B cell (primary cell): ENCODE data around the gene TMEM94. TPM values are rescaled to one million over a fixed set of nuclear protein-coding genes. Genes with fewer than 3 reads are reported as not detected.

Experiments used
- ATAC-seq: fragments of 200-7000 bp; cut with Tn5 transposase; one replicate; pipeline ENCODE4 v1.10.0; 2021; ENCODE audit warnings: low read depth, mild to moderate bottlenecking, moderate number of reproducible peaks, moderate library complexity
- CTCF ChIA-PET: fragments of 350-600 bp; sonication (Branson Sonifier 250); formaldehyde crosslinking; loops from one replicate; lab custom pipeline; 2021; ENCODE audit warnings: antibody characterized with exemption, inconsistent platforms; lab: Charles Lee
- POLR2A ChIA-PET: fragments of 350-600 bp; sonication (Branson Sonifier 250); formaldehyde crosslinking; loops from one replicate; lab custom pipeline; 2021; ENCODE audit warnings: antibody characterized with exemption; lab: Charles Lee
- DNase-seq: peaks from one replicate; pipeline ENCODE4 v3.0.0; 2013
- H2AFZ ChIP-seq: 2 replicates; pipeline ENCODE4 v1.6.1; 2012; ENCODE audit warnings: mild to moderate bottlenecking, low read depth, low read length; ENCODE audit not compliant: insufficient read depth, poor library complexity, severe bottlenecking
- H3K27ac ChIP-seq, 2 donors: 1 replicate in 1 of 2; 2 replicates in 1 of 2; pipeline ENCODE4 v1.5.1; 2012 to 2013; ENCODE audit warnings: low read length in 2 of 2, mild to moderate bottlenecking in 2 of 2, moderate library complexity in 1 of 2
- H3K27me3 ChIP-seq, 4 experiments: fragments of 200-600 bp in 1 of 4; sonication (generic) in 1 of 4; replicated peaks in 1 of 4; 1 replicate in 2 of 4; 2 replicates in 2 of 4; pipeline versions ENCODE4 v1.6.1 to v1.7.0; 2013 to 2016; ENCODE audit warnings: low read length in 3 of 4, mild to moderate bottlenecking in 2 of 4, mixed read lengths in 1 of 4, moderate library complexity in 1 of 4; ENCODE audit not compliant: insufficient read depth in 4 of 4, control insufficient read depth in 3 of 4; ENCODE audit errors: control extremely low read depth in 1 of 4
- H3K36me3 ChIP-seq, 2 experiments: replicated peaks in 1 of 2; 1 replicate in 1 of 2; 2 replicates in 1 of 2; pipeline versions ENCODE4 v1.6.1 to v1.7.1; 2013; ENCODE audit warnings: low read length in 1 of 2; ENCODE audit not compliant: insufficient read depth in 2 of 2, control insufficient read depth in 1 of 2; ENCODE audit errors: control extremely low read depth in 1 of 2, extremely low read depth in 1 of 2
- H3K4me1 ChIP-seq, 2 donors: fragments of 200-600 bp in 1 of 2; sonication (generic) in 1 of 2; 1 replicate in 1 of 2; 2 replicates in 1 of 2; pipeline versions ENCODE4 v1.5.1 to v1.6.1; 2013 to 2017; ENCODE audit warnings: low read length in 2 of 2; ENCODE audit not compliant: control insufficient read depth in 2 of 2, insufficient read depth in 2 of 2
- H3K4me2 ChIP-seq: replicated peaks from 2 replicates; pipeline ENCODE3; 2012; ENCODE audit warnings: mild to moderate bottlenecking, low read depth, low read length; ENCODE audit not compliant: poor library complexity, severe bottlenecking
- H3K4me3 ChIP-seq, 5 experiments: fragments of 200-600 bp in 1 of 5; sonication (generic) in 1 of 5; 1 replicate in 3 of 5; 2 replicates in 2 of 5; pipeline versions ENCODE4 v1.5.1 to v1.7.0; 2011 to 2016; ENCODE audit warnings: low read length in 4 of 5, mild to moderate bottlenecking in 4 of 5, low read depth in 2 of 5, control low read depth in 1 of 5, moderate library complexity in 1 of 5; ENCODE audit not compliant: insufficient read depth in 1 of 5; ENCODE audit errors: control extremely low read depth in 1 of 5, extremely low read depth in 1 of 5
- H3K79me2 ChIP-seq: fragments of 200-600 bp; sonication (generic); one replicate; pipeline ENCODE4 v1.6.0; 2016; ENCODE audit warnings: low read length; ENCODE audit not compliant: control insufficient read depth, insufficient read depth
- H3K9ac ChIP-seq: fragments of 200-600 bp; sonication (generic); 2 replicates; pipeline ENCODE4 v1.6.1; 2017; ENCODE audit warnings: mild to moderate bottlenecking, low read length, moderate library complexity
- H3K9me3 ChIP-seq, 3 donors: one replicate each; pipeline versions ENCODE4 v1.6.1 to v1.7.1; 2013; ENCODE audit warnings: low read length in 2 of 3; ENCODE audit not compliant: control insufficient read depth in 2 of 3, insufficient read depth in 1 of 3; ENCODE audit errors: control extremely low read depth in 1 of 3
- H4K20me1 ChIP-seq: 2 replicates; pipeline ENCODE4 v1.6.0; 2012; ENCODE audit warnings: mild to moderate bottlenecking, low read length; ENCODE audit not compliant: insufficient read depth, control insufficient read depth, poor library complexity, severe bottlenecking
- H3K27ac Mint-ChIP-seq: one replicate; pipeline ENCODE4 v1.8.0; 2021; ENCODE audit warnings: mixed read lengths
- H3K27me3 Mint-ChIP-seq: one replicate; pipeline ENCODE4 v1.8.0; 2021; ENCODE audit warnings: mixed read lengths
- H3K4me1 Mint-ChIP-seq: one replicate; pipeline ENCODE4 v1.8.0; 2021; ENCODE audit warnings: mixed read lengths
- H3K4me3 Mint-ChIP-seq: one replicate; pipeline ENCODE4 v1.8.0; 2021; ENCODE audit warnings: mixed read lengths
- H3K9me3 Mint-ChIP-seq: one replicate; pipeline ENCODE4 v1.8.0; 2022; ENCODE audit warnings: mixed read lengths; ENCODE audit not compliant: insufficient read depth
- CTCF ChIP-seq: fragments of 200-600 bp; IDR thresholded peaks from one replicate; pipeline ENCODE4 v1.8.0; 2022; ENCODE audit warnings: antibody characterized with exemption, mild to moderate bottlenecking
- EZH2 ChIP-seq: IDR thresholded peaks from 2 replicates; pipeline ENCODE4 v1.6.1; 2012; ENCODE audit warnings: borderline replicate concordance, low read depth, mild to moderate bottlenecking, moderate library complexity, low read length; ENCODE audit not compliant: insufficient read depth, poor library complexity, severe bottlenecking
- WGBS: methylation state at CpG from one replicate; pipeline ENCODE4 v1.1.5; 2013; ENCODE audit warnings: missing lambda C conversion rate; ENCODE audit not compliant: insufficient coverage; 5-methylcytosine and 5-hydroxymethylcytosine counted together
- intact Hi-C: fragments of 100-400 bp; cut with micrococcal nuclease; formaldehyde crosslinking; loops from one replicate; pipeline ENCODE4 v1.10.0; 2022
- polyA plus RNA-seq: library from polyadenylated mRNA; depleted of rRNA; stranded (reverse); fragments of >200 nt; gene quantifications from 2 replicates; pipeline ENCODE4 v1.2.3, GENCODE V29; 2012
- total RNA-seq, 2 donors: library from RNA; stranded (reverse); fragments of 120-200 nt in 1 of 2; gene quantifications; 1 replicate in 1 of 2; 2 replicates in 1 of 2; pipeline versions ENCODE4 v1.2.3 to v1.2.4, GENCODE V29; 2013 to 2022

The TMEM94 gene
- total and polyA plus RNA-seq, 2 donors (not counting 1 experiment from before 2014, with no cell fraction given), result 139 to 158 TPM

GRCh38 chr17:75530837-75531720 lies 74.6 kb downstream of the TMEM94 start:
- no peak for TF ChIP-seq EZH2
- no peak for TF ChIP-seq CTCF
- DNase-seq, result no peak
- H3K27ac Mint-ChIP-seq, result no peak overlapping the region
- H3K79me2 ChIP-seq, result peaks cover 11% of the 10 kb centered on the region
- no peak overlapping the region for H3K4me3 Mint-ChIP-seq
- H3K27ac ChIP-seq, result no peak overlapping the region
- H3K9ac ChIP-seq, result no peak overlapping the region
- no peaks in the 10 kb centered on the region for H3K9me3 ChIP-seq
- H4K20me1 ChIP-seq, result peaks cover 7% of the 10 kb centered on the region
- CTCF ChIA-PET, result interaction anchor here (0.7 kb wide), 1 partner anchor 329 kb away, joined by 4 read pairs; no protein-coding TSS in a partner anchor
- H3K4me1 ChIP-seq, result peaks cover 15 to 21% of the 10 kb centered on the region in 2 donors
- H3K4me3 ChIP-seq, result no peak overlapping the region
- no peaks in the 10 kb centered on the region for H3K27me3 Mint-ChIP-seq
- H3K36me3 ChIP-seq, result no peaks in the 10 kb centered on the region
- H3K4me1 Mint-ChIP-seq, result peaks cover 16% of the 10 kb centered on the region
- intact Hi-C loops, result no loop called here
- H3K27me3 ChIP-seq, result peaks cover 0 to 7% (median 0%) of the 10 kb centered on the region in 4 experiments
- H2AFZ ChIP-seq, result no peak overlapping the region
- no peak overlapping the region for H3K4me2 ChIP-seq
- 96% methylated on average over 19 of the region's 19 CpGs for WGBS
- no peak for ATAC-seq
- POLR2A ChIA-PET, result interaction anchor here (0.6 kb wide), 1 partner anchor 20 kb away, joined by 5 read pairs; no protein-coding TSS in a partner anchor
- no peaks in the 10 kb centered on the region for H3K9me3 Mint-ChIP-seq

GRCh38 chr17:75531721-75532072 lies 75.3 kb downstream of the TMEM94 start:
- TF ChIP-seq EZH2, result no peak
- no peak for TF ChIP-seq CTCF
- Mint-ChIP-seq H3K4me1 (peaks cover 10% of the 10 kb centered on the region), H3K27ac (no peak overlapping the region), H3K27me3 (no peaks in the 10 kb centered on the region), H3K4me3 (no peak overlapping the region), H3K9me3 (no peaks in the 10 kb centered on the region)
- CTCF ChIA-PET, result interaction anchor here (0.7 kb wide), 2 partner anchors 12 to 329 kb away, joined by 4 read pairs; no protein-coding TSS in a partner anchor
- intact Hi-C loops, result no loop called here
- Histone ChIP-seq H3K4me1 (peaks cover 9 to 15% of the 10 kb centered on the region in 2 donors), H3K27me3 (peaks cover 0 to 2% (median 0%) of the 10 kb centered on the region in 4 experiments), H4K20me1 (peaks cover 2% of the 10 kb centered on the region), H3K36me3 (no peaks in the 10 kb centered on the region), H3K79me2 (peaks cover 5% of the 10 kb centered on the region), H3K9me3 (no peaks in the 10 kb centered on the region), H3K4me3 (no peak overlapping the region), H3K27ac (no peak overlapping the region), H3K4me2 (no peak overlapping the region), H3K9ac (no peak overlapping the region), H2AFZ (no peak overlapping the region)
- WGBS, result 100% methylated on average over 2 of the region's 7 CpGs
- DNase-seq, result no peak
- no peak for ATAC-seq
- POLR2A ChIA-PET, result interaction anchor here (0.7 kb wide), 1 partner anchor 40 kb away, joined by 15 read pairs; no protein-coding TSS in a partner anchor
